Keratinocyte (primary cell): ENCODE measurements around the gene PCGF3. TPM values are rescaled to one million over a fixed set of nuclear protein-coding genes. Genes with fewer than 3 reads are reported as not detected.

Experiments
- DNase-seq: peaks from one replicate; pipeline ENCODE4 v3.0.0-alpha.2; 2011; ENCODE audit warnings: low read depth, missing footprints, low spot score
- FAIRE-seq: peaks from 2 replicates; lab custom pipeline; 2011; peaks lifted over from hg19 to GRCh38; lab: Jason Lieb, UNC
- H2AFZ ChIP-seq: 2 replicates; pipeline ENCODE4 v1.6.0; 2012; ENCODE audit warnings: low read length, control low read depth, inconsistent platforms; ENCODE audit not compliant: control insufficient read depth
- H3K27ac ChIP-seq: 2 replicates; pipeline ENCODE4 v1.5.1; 2011; ENCODE audit warnings: low read length; ENCODE audit not compliant: control insufficient read depth, insufficient read depth
- H3K27me3 ChIP-seq: 3 replicates; pipeline ENCODE4 v1.6.0; 2011; ENCODE audit warnings: low read length; ENCODE audit not compliant: control insufficient read depth, insufficient read depth; ENCODE audit errors: extremely low read depth
- H3K36me3 ChIP-seq, 2 experiments: 2 replicates in 1 of 2; 3 replicates in 1 of 2; pipeline ENCODE4 v1.5.1; 2011; ENCODE audit warnings: low read length in 2 of 2, mild to moderate bottlenecking in 1 of 2; ENCODE audit not compliant: control insufficient read depth in 2 of 2, insufficient read depth in 2 of 2; ENCODE audit errors: extremely low read depth in 1 of 2
- H3K4me1 ChIP-seq: 3 replicates; pipeline ENCODE4 v1.5.1; 2011; ENCODE audit warnings: low read length; ENCODE audit not compliant: control insufficient read depth, insufficient read depth; ENCODE audit errors: extremely low read depth
- H3K4me2 ChIP-seq: 3 replicates; pipeline ENCODE4 v1.6.0; 2011; ENCODE audit warnings: low read depth, low read length; ENCODE audit not compliant: control insufficient read depth, insufficient read depth; ENCODE audit errors: extremely low read depth
- H3K4me3 ChIP-seq, 3 experiments: fragments of 200-600 bp in 1 of 3; sonication (generic) in 1 of 3; 2 replicates in 2 of 3; 3 replicates in 1 of 3; pipeline ENCODE4 v1.5.1; 2011 to 2016; ENCODE audit warnings: low read length in 3 of 3, mild to moderate bottlenecking in 3 of 3, control low read depth in 2 of 3, inconsistent platforms in 1 of 3, low read depth in 1 of 3, mixed read lengths in 1 of 3, mixed run types in 1 of 3, moderate library complexity in 1 of 3; ENCODE audit not compliant: control insufficient read depth in 2 of 3, insufficient read depth in 2 of 3; ENCODE audit errors: extremely low read depth in 1 of 3
- H3K79me2 ChIP-seq: 2 replicates; pipeline ENCODE4 v1.6.0; 2012; ENCODE audit warnings: low read length; ENCODE audit not compliant: control insufficient read depth, insufficient read depth
- H3K9ac ChIP-seq: 3 replicates; pipeline ENCODE4 v1.6.0; 2011; ENCODE audit warnings: low read length; ENCODE audit not compliant: control insufficient read depth, insufficient read depth; ENCODE audit errors: extremely low read depth
- H3K9me1 ChIP-seq: 3 replicates; pipeline ENCODE4 v1.6.0; 2011; ENCODE audit warnings: low read length; ENCODE audit not compliant: control insufficient read depth, insufficient read depth; ENCODE audit errors: extremely low read depth
- H3K9me3 ChIP-seq: 2 replicates; pipeline ENCODE4 v1.5.1; 2012; ENCODE audit warnings: low read depth, low read length; ENCODE audit not compliant: control insufficient read depth
- H4K20me1 ChIP-seq: 3 replicates; pipeline ENCODE4 v1.6.0; 2011; ENCODE audit warnings: low read length; ENCODE audit not compliant: control insufficient read depth, insufficient read depth; ENCODE audit errors: extremely low read depth
- CTCF ChIP-seq, 3 experiments: IDR thresholded peaks in 1 of 3; conservative IDR thresholded peaks in 1 of 3; optimal IDR thresholded peaks in 1 of 3; 2 replicates in 2 of 3; 3 replicates in 1 of 3; pipeline versions ENCODE3 to v1.5.1; 2011; ENCODE audit warnings: low read length in 3 of 3, mild to moderate bottlenecking in 3 of 3, moderate library complexity in 2 of 3, control low read depth in 1 of 3, inconsistent platforms in 1 of 3; ENCODE audit not compliant: insufficient read depth in 2 of 3; ENCODE audit errors: extremely low read depth in 1 of 3
- EZH2 ChIP-seq: IDR thresholded peaks from one replicate; pipeline ENCODE4 v1.6.1; 2012; ENCODE audit warnings: inconsistent platforms, mild to moderate bottlenecking, low read length, moderate library complexity
- dilution Hi-C: fragments of 300-500 bp; cut with MboI; formaldehyde crosslinking; loops from one replicate; pipeline ENCODE4 v1.7.0; 2020; ENCODE audit warnings: low sequenced_read_pairs; ENCODE audit not compliant: extremely low pct_ligation_motif_present
- polyA plus RNA-seq, 5 experiments: library from polyadenylated mRNA; depleted of rRNA in 3 of 5; stranded (reverse) in 3 of 5; stranded (forward) in 1 of 5; unstranded in 1 of 5; fragments of >200 nt; gene quantifications; 1 replicate in 1 of 5; 2 replicates in 3 of 5; 3 replicates in 1 of 5; pipeline versions ENCODE4 v1.2.1 to v1.2.3, GENCODE V29; 2011 to 2012; ENCODE audit warnings: missing spikeins in 2 of 5, low read depth in 1 of 5, low replicate concordance in 1 of 5

The PCGF3 gene
- polyA plus RNA-seq, 1 donor (not counting 4 experiments of a cell fraction or from before 2014, with no cell fraction given) = 40.1 TPM

DNA sequence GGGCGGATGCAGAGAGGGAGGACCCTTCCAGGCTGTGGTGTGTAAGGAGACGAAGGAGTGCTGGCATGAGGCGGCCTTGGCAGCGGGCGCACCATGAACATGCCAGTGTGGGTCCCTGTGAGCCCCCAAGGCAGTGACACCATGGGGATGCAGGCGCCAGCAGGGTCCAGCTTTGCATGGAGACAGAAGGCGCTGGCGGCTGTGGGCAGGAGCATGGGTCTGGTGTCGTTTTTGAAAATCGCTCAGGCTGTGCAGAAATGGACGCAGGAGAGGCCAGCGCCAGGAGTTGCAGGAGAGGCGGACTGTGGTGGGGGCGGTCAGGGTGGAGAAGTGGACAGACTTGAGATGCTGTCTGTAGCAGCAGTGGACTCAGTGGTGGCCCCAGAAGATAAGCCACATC, 56.1 kb downstream of the PCGF3 start:
- Histone ChIP-seq H3K79me2 (no peaks in the 10 kb centered on the region), H3K4me2 (no peak overlapping the region), H3K36me3 (peaks cover 23% of the 10 kb centered on the region in 2 experiments), H3K27ac (no peak overlapping the region), H3K9me1 (no peaks in the 10 kb centered on the region), H3K27me3 (no peaks in the 10 kb centered on the region), H3K9ac (no peak overlapping the region), H3K9me3 (no peaks in the 10 kb centered on the region), H3K4me1 (peaks cover 16% of the 10 kb centered on the region), H4K20me1 (peaks cover 29% of the 10 kb centered on the region), H3K4me3 (no peak overlapping the region), H2AFZ (no peak overlapping the region)
- DNase-seq (no peak), FAIRE-seq (no peak)
- TF ChIP-seq EZH2 = no peak
- no peak for TF ChIP-seq CTCF (optimal IDR thresholded peaks at IDR 0.05 in 1 of 3, IDR thresholded peaks at IDR 0.05 in 1 of 3, conservative IDR thresholded peaks at IDR 0.05 in 1 of 3; ENCODE audit: extremely low read depth in 1 of 3, insufficient read depth in 2 of 3, low read length in 3 of 3)
- dilution Hi-C loops = no loop called here

DNA sequence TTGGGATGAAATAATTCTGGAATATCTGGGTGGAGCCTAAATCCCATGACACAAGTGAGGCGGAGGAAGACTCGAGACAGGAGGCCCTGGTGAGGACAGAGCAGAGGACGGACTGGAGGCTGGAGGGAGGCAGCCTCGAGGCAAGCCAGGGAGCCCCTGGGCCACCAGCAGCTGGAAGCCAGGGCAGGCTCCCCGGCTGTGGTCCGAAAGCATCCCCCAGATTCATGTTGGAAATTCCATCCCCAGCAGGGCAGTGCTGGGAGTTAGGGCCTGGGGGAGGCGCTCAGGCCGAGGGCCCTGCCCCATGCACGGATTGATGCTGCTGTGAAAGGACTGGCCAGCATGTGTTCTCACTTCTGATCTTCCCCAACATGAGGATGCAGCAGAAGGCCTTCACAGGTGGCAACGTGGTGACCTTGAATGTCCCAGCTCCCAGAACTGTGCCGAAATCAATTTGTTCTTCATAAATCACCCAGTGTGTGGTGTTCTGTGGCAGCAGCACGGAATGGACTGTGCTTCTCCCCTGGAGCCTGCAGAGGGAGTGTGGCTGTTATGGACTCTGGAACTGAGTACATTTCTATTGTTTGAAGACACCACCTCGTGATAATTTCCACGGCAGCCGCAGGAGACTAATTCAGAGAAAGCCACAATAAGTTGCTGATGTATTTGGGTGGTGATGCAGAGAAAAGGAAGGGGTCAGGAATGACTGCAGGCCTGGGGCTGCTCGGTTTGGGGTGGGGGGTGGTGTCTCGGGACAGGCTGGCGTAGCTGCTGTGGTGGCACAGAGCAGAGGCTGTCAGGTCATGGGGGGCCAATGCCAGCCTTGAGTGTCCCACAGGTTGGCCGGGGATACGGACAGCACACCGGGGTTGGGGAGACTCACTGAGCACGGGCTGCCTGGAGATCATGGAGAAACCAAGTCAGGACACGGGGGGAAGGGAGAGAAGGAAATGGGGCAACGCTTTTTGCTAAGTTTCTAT, 56.9 kb downstream of the PCGF3 start:
- dilution Hi-C loops = no loop called here
- TF ChIP-seq EZH2 = no peak
- peak in 1 of 3 experiments; percentile 49 for TF ChIP-seq CTCF (optimal IDR thresholded peaks at IDR 0.05 in 1 of 3, IDR thresholded peaks at IDR 0.05 in 1 of 3, conservative IDR thresholded peaks at IDR 0.05 in 1 of 3; ENCODE audit: extremely low read depth in 1 of 3, insufficient read depth in 2 of 3, low read length in 3 of 3)
- Histone ChIP-seq H3K27me3 (no peaks in the 10 kb centered on the region), H2AFZ (no peak overlapping the region), H3K9me3 (no peaks in the 10 kb centered on the region), H3K27ac (no peak overlapping the region), H3K79me2 (no peaks in the 10 kb centered on the region), H3K4me2 (no peak overlapping the region), H3K9ac (no peak overlapping the region), H3K4me1 (peaks cover 19% of the 10 kb centered on the region), H4K20me1 (peaks cover 36% of the 10 kb centered on the region), H3K4me3 (no peak overlapping the region), H3K9me1 (no peaks in the 10 kb centered on the region), H3K36me3 (peaks cover 24 to 29% of the 10 kb centered on the region in 2 experiments)
- FAIRE-seq (no peak), DNase-seq (no peak)
